ENCODE measurements around the gene ZNF367. TPM values are rescaled to one million over a fixed set of nuclear protein-coding genes. Genes with fewer than 3 reads are reported as not detected.
"Not testable (repeated sequence)": the region's sequence is repeated elsewhere in the genome, so short reads cannot be mapped to it uniquely, and the experiment has no call there.

ZNF367 gene
- polyA plus RNA-seq, 1 donor = 12.7 TPM

DNA sequence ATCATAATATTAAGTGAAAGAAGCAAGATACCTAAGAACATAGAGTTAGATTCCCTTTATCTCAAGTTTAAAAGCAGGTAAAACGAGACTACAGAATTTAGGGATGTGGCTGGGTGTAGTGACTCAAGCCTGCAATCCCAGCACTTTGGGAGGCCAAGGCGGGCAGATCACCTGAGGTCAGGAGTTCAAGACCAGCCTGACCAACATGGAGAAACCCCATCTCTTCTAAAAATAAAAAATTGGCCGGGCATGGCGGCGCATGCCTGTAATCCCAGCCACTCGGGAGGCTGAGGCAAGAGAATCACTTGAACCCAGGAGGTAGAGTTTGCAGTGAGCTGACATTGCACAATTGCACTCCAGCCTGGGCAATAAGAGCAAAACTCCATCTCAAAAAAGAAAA is 56.1 kb downstream of the ZNF367 start:
- DNase-seq = not testable (repeated sequence)

- no peak for DNase-seq
Measured at GRCh38 chr9:96361668-96362067, 56.5 kb downstream of the ZNF367 start.

GRCh38 chr9:96360976-96361375 is 57.2 kb downstream of the ZNF367 start:
- DNase-seq = no peak

GRCh38 chr9:96360523-96360922 is 57.6 kb downstream of the ZNF367 start:
- not testable (repeated sequence) for DNase-seq

DNA sequence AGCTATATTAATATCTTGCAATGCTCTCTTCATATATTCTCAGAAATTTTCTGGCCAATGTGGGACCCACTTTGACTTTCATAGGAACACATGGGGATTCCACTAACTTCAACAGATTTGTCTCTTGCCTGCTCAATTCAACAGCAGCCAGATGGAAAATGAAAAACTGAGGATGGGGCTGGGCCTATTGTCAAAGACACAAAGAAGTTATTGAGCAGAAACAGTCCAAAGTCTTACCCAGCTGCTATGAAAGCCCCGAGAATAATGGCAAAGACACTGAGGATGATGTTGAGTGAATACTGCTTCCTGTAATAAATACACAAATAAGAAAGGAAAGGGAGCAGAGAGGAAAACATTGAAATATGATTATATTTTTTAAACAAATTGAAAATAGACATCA is 67.3 kb downstream of the ZNF367 start:
- DNase-seq = no peak

GRCh38 chr9:96348261-96348660 is 69.9 kb downstream of the ZNF367 start:
- no peak for DNase-seq

- DNase-seq = no peak
Measured at GRCh38 chr9:96345551-96345950, 72.6 kb downstream of the ZNF367 start.

GRCh38 chr9:96344458-96345180 is 73.6 kb downstream of the ZNF367 start:
- DNase-seq = no peak

- DNase-seq = no peak
Measured at GRCh38 chr9:96343515-96344360, 74.4 kb downstream of the ZNF367 start.

DNA sequence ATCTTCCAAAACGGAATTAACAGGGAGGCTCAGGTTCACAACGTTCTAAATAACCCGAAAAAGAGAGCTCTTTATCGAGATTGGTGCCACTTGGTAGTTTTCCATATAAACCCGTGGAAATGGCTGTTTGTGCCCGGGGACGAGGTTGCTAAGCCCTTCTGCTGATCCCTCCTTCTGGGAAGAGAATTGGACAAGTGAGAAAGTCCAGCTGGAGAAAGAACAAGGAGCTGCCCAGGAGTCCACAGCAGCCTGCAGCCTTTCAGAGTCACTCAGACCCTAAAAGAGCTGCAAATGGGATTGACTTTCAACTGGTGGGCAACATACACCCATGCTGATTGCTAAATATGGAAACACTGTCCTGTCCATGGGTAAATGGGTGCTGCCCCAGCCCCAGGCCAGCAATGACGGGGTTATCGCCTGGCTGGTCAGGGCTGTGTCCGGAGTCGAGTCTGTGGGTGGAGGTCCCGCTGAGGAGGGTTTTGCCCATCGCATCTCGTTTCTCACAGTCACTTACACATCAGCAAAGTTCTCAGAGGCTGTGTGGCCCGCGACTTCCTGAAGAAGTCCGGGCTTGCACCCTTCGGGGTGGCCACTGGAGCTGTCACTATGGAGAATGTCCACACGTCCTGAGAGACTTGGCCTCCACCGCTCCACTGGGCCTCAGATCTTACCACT is 75.5 kb downstream of the ZNF367 start:
- DNase-seq = peak; percentile 34

GRCh38 chr9:96340707-96341106 is 77.5 kb downstream of the ZNF367 start:
- DNase-seq = no peak

- DNase-seq = no peak
Measured at GRCh38 chr9:96338299-96338698, 79.9 kb downstream of the ZNF367 start.

Other genes with a start within 250 kb of the ZNF367 start
- gene HSD17B3, start 116.2 kb downstream of the ZNF367 start, polyA plus RNA-seq (ENCODE audit: insufficient read length) = 1.4 TPM
- 40.0 TPM for gene SLC35D2, start 34.7 kb downstream of the ZNF367 start, polyA plus RNA-seq (ENCODE audit: insufficient read length)
- 19.3 TPM for gene HABP4, start 31.8 kb upstream of the ZNF367 start, polyA plus RNA-seq (ENCODE audit: insufficient read length)
- gene CDC14B, start 201.5 kb upstream of the ZNF367 start, polyA plus RNA-seq (ENCODE audit: insufficient read length) = 34.3 TPM
- gene PRXL2C, start 236.9 kb upstream of the ZNF367 start, polyA plus RNA-seq (ENCODE audit: insufficient read length) = 6.3 TPM